HG03442 (cell line): Measurements from ENCODE around the gene TIGAR.
A peak's percentile ranks its signal among the peaks of the same experiment; 100 is the strongest.

Source experiments
- ATAC-seq: cut with Tn5 transposase; IDR thresholded peaks from one replicate; pipeline ENCODE4 v1.9.1; 2021; ENCODE audit warnings: mild to moderate bottlenecking, moderate library complexity; ENCODE audit not compliant: unreplicated experiment

Gene TIGAR, protein sequence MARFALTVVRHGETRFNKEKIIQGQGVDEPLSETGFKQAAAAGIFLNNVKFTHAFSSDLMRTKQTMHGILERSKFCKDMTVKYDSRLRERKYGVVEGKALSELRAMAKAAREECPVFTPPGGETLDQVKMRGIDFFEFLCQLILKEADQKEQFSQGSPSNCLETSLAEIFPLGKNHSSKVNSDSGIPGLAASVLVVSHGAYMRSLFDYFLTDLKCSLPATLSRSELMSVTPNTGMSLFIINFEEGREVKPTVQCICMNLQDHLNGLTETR

DNA sequence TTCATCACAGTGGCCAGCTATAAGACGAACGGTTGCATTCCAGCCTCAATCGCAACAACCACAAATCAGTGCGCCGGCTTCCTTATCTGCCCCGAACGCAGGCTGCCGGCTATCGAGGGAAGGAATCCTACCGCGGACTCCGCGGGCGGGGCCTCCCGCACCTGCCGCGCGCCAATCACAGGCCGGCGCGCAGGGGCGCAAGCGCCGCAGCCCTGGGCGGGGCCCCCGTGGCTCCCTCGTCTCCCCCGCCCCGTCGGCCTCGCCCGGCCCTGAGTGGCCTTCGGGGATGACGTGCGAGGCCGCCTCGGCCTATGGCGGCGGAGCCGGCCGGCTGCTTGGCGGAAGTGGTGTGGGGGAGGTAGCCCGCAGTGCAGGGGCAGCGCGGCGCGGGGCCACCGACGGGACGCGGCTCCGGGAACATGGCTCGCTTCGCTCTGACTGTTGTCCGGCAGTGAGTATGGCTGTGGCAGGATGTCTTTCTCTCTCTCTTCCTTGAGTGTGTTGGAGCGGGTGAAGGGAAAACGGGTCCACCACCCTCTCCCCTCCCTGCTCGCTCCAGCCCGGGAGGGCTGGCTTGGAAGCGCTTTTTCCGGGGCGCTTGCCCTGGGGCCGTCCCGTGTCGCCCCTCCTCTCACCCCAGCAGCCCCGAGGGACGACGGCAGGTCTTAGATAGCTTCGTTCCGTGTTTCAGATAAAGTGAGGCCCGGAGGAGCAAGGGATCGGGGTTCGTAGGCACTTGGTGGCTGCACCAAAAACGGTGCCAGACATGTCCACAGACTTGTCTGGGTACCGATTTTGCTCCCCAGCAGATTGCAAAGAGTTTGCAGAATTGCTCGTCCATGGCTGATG lies at the start of gene TIGAR:
TIGAR (plus strand) TSS at position 361 of the 849 bp plus-strand sequence; CDS start at position 420, 59 bp downstream.
- peak; percentile 93 for ATAC-seq

DNA sequence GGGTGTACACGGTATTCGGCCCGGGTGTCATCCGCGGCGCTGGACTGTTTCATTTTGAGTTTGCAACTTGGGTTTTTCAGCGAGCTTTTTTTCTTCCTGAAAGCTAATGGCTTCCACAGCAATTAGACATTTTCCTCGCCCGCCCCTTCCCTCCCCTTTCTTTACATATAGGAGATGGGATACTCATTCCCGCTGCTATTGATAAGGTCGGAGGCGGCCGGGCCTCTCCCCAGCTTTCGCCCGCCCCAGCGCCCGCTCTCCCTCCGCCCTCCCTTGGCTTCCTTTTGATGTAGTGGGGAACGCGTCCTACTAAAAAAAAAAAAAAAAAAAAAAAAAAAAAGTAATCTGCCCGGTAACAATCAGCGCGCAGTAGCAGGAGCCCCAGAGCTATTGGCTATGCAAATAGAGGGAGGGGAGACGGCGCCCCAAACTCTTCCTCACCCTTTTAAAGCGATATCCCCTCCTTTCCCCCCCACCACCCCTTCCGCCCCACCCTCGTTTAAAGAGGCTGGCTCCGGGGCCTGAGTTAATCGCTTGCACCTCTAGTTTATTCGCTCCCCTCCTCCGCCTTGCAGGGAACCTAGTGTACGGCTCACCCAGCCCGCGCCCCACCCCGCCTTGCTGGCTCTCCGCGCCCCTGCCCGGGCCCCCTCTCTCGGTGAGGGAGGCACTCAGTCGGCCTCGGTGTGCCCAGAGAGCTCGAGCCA lies 49.1 kb upstream of the TIGAR start:
- ATAC-seq: peak; percentile 36

DNA sequence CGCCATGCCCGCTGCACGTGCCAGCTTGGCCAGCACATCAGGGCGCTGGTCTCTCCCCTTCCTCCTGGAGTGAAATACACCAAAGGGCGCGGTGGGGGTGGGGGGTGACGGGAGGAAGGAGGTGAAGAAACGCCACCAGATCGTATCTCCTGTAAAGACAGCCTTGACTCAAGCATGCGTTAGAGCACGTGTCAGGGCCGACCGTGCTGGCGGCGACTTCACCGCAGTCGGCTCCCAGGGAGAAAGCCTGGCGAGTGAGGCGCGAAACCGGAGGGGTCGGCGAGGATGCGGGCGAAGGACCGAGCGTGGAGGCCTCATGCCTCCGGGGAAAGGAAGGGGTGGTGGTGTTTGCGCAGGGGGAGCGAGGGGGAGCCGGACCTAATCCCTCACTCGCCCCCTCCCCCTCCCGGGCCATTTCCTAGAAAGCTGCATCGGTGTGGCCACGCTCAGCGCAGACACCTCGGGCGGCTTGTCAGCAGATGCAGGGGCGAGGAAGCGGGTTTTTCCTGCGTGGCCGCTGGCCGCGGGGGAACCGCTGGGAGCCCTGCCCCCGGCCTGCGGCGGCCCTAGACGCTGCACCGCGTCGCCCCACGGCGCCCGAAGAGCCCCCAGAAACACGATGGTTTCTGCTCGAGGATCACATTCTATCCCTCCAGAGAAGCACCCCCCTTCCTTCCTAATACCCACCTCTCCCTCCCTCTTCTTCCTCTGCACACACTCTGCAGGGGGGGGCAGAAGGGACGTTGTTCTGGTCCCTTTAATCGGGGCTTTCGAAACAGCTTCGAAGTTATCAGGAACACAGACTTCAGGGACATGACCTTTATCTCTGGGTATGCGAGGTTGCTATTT lies 48.4 kb upstream of the TIGAR start:
- ATAC-seq: peak; percentile 4

DNA sequence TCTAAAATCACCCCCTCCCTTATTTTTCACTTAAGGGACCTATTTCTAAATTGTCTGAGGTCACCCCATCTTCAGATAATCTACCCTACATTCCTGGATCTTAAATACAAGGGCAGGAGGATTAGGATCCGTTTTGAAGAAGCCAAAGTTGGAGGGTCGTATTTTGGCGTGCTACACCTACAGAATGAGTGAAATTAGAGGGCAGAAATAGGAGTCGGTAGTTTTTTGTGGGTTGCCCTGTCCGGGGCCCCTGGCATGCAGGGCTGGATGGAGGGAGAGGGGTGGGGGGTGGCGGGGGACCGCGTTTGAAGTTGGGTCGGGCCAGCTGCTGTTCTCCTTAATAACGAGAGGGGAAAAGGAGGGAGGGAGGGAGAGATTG lies 47.8 kb upstream of the TIGAR start:
- no peak for ATAC-seq

DNA sequence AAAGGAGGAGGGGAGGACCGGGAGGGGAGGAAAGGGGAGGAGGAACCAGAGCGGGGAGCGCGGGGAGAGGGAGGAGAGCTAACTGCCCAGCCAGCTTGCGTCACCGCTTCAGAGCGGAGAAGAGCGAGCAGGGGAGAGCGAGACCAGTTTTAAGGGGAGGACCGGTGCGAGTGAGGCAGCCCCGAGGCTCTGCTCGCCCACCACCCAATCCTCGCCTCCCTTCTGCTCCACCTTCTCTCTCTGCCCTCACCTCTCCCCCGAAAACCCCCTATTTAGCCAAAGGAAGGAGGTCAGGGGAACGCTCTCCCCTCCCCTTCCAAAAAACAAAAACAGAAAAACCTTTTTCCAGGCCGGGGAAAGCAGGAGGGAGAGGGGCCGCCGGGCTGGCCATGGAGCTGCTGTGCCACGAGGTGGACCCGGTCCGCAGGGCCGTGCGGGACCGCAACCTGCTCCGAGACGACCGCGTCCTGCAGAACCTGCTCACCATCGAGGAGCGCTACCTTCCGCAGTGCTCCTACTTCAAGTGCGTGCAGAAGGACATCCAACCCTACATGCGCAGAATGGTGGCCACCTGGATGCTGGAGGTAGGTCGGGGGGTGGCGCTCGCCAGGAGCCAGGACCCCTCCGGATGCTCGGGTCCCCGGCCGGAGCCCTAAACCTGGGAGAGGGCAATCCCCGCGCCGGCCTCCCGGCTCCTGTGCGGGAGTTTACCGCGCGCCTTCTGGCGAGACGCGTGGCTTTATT lies 47.2 kb upstream of the TIGAR start, which contains the start of gene CCND2:
CCND2 (plus strand) TSS at position 111 of the 744 bp plus-strand sequence; CDS start at position 390, 279 bp downstream.
- peak; percentile 23 for ATAC-seq

DNA sequence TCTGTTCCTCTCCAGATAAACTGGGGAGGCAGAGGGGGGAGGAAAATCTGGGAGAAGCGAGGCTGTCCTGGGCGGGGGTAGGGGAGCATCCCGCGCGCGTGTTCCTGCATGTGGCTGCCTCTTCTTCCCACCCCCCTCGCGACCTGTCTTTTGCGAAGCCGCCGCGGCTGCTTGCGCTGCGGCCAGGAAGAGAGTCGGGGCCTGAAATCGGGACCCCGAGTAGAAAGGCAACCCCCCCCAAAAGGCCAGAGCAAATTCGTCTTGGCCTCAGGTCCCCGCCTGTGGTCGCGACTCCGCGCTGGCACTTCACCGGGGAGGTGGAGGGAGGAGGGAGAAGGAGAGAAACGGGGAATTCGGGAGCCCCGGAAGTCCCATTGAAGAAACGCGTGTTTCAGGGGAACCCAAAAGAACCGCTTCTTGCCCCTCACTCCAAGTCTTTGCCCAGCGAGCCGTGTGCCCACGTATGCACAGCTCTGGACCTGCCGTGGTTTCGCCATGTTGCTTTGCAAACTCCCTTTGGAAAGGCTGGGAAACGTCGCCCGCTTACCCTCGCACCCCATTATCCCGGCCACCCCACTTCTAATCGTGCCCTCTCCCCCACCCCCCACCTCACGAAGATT lies 46.5 kb upstream of the TIGAR start:
- ATAC-seq: no peak

DNA sequence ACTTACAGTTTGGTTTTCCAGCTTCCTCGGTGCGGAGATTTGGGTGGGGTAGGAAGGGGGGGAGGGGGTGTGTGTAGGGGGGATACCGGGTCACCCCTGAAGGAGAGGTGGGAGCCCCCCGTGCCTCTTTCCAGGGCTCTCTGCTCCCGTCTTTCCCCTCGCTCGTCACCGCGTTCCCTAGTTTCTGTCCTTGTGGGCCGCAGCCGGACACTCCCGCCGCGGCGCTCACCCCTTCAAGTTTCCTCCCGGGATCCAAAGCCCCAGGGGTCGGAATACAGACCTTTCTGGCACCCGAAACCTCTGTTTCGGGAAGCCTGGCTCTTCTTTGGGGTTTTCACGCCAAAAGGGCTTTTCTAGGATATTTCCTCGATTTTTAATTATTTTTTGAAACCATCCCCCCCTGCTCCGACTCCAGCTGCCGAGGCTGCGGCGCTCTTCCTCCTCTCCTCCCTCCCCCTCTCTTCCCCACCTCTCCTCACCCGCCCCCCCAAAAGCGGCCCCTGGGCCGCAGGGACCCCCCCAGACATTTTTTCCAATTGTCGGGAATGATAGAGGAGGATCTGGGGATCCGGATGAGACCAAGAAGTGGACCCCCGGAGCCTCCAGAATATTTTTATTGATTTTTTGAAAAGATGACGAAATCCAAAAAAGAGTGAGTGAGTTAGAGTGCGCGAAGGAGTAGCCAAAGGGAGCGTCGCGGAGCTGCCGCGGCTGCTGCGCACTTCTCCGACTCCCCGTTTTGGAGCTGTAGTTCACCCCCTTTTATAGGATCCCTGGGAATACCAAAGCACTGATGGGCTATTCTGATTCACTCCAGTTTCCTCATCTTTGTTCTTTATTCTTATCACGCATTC lies 45.8 kb upstream of the TIGAR start:
- ATAC-seq: no peak

DNA sequence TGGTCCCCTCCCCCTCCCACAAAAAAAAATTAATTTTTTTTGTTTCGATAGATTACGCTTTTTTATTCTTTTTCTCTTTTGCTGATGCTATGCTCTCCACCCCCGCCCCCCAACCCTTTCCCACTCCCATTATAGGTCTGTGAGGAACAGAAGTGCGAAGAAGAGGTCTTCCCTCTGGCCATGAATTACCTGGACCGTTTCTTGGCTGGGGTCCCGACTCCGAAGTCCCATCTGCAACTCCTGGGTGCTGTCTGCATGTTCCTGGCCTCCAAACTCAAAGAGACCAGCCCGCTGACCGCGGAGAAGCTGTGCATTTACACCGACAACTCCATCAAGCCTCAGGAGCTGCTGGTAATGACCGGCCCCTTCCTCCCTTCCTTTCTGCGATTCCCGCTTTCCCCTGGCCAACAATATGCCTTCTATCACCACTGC lies 45.1 kb upstream of the TIGAR start:
- no peak for ATAC-seq

DNA sequence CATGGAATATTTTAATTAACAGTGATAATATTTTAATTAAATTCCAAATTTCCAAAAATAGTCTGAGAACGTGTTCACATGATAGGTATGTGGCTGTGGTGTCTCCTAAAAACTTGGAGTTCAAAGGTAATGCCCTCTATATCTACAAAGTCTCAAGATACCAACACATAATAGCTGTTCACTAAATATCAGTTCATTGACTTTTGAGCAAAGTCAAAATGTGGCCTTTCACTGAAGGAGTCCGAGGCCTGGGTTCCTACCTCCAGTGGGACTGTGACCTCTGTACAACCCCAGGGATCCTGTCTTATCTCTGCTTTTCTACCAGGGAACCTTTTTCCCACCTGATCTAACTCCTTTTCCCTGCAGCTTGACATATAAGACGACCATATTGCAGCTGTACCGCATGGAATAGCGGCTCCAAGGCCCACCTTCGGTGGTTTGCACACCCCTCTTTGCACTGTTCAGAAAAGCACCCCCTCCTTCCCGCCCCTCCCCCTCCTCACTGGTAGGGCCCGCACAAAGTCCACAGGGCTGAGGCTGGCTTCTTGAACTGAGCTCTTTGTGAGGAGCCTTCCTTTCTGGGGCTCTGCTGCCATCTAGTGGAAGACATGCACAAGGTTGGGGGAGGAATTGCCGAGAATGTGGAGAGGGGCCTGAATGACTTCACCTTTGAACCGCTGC lies 44.3 kb upstream of the TIGAR start:
- peak; percentile 36 for ATAC-seq

DNA sequence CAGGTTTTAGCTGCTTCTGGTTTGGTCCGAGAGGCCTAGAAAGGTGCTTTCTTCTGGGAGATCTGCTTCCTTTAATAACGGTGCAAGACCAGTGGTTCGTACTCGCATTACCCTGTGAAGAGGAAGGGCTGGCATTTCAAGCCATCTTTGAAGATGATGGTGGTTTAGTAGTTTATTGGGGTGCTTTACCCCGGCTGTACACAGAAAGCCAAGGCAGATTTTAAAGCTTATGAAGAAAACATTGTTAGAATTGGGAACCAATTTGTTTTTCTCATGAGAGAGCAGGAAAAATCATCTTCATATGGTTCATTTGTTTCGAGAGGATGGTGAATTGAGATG lies 43.8 kb upstream of the TIGAR start:
- no peak for ATAC-seq

DNA sequence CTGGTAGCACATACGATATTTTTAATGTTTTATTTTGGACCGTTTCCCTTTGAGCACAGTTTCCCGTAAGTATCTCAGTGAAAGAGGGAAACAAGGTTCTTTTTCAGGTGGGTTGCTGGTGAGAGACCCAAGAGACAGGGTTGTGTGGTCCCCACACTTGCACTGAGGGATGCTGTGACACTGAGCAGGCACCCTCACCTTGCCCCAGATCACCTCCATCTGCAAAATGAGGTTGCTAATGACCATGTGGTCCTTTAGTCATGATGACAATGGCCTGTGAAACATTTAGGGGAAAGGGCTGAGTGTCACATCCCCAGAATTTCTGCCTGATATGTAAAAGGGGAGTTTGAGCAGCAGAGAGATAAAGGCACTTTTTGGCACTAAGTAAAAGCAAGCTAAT lies 43.2 kb upstream of the TIGAR start:
- no peak for ATAC-seq

DNA sequence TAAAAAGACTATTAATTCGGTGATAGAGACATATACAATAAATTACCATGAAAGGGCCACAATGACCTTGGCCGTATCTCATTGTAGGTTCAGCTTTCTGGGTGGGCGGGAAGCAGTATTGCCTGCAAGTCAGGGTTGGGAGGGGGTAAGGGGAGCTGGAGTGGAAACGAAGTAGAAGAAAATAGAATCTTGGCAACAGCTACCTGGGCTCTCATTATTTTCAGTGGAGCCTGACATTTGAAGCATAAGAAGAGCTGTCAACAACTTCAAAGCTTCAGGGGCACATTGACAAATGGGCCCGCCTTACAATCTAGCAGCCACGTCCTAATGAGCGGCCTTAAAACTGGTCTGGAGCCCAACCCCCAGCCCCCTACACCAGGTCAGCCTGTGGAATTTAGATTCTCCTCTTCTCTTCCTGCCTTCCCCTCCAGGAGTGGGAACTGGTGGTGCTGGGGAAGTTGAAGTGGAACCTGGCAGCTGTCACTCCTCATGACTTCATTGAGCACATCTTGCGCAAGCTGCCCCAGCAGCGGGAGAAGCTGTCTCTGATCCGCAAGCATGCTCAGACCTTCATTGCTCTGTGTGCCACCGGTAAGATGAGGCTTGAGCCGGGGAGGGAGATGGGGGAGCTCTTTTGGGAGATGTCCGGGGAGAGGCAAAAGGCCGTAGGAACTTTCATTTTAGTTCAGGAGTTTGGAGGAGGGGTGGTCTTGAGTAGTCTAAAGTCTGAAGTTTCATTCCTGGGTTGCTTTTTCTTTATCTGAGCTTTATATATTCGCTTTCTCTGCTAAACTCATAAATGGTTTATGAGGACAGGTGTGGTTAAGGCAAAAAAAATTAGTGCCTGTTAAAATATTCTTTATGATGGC lies 42.5 kb upstream of the TIGAR start:
- no peak for ATAC-seq

DNA sequence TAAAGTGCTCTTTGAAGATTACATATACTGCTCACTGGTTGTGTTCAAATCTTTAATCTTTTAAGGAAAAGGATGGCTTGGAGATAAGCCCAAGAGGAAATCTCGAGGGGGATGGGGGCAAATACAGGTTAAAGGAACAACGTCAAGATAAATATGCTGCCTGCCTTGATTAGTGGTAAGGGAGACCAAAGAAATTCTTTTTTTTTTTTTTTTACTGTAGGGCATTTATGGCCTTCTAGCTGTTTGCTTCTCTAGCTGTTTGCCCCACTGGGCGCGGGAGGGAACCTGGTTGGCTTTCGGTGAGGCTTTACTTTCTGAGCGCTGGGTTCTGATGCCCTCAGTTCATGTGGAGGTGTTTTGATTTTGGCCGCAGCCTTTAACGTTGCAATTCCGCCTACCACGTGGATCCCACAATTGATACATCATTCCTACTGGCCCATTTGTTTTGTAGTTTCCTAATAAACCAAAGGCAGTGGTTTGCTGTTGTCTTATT lies 41.8 kb upstream of the TIGAR start:
- ATAC-seq: no peak

DNA sequence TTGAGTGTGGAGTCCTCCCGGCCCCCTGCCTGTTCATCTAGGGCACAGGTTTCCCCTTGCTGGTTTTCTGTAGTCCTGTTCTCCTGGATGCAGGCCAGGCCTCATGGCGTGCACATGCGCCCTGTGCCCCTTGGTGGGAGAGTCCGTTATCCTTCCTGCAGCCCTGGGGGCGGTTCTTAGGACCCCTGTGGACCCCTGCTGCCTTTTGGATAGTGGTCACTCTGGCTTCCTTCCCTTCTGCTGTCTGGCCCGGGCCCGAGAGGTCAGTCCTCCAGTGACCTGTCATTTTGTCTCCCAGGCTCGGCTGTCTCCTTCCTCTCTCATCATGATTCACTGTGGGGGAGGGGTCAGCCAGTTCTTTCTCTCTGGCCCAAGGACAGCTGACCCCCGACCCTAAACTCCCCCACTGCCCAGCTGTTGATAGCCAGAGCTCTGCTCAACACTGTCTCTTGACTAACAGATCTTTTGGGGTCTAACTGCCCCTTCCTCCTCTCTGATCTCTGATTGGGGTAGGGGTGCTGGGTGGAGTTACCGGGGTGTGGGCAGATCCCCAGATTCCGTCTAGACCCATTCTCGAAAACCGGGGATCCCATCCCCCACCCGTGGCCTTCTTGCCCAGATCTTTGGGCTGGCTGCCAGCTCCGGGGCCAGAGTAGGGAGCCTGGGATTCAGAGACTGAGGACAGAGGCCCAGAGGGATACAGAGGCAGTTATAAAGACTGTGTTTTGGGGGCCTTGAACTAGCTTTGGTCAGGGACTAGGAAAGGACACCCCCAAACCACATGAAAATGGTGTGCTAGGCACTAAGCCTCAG lies 40.5 kb upstream of the TIGAR start:
- ATAC-seq: no peak

DNA sequence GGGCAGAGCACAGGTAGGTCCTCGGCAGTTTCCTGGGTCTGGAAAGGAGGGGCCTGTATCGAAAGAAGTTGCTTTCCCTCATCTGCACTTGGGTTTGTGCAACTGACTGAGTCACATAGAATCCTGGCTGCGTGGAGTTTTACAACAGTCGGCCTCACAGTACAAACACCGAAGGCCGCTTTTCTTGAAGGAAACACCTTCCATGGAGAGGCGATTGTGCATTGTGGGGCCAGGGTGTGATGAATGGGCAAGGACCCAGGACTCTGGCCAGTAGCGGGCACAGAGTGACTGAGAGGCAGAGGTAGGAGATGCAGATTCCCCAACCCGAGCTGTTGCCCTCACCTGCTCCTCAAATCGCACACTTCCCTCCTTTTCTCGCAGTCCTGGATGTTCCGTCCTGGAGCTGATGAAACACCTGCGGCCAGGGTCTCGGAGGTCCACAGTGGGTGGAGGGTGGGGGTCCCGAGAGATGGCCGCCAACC lies 39.8 kb upstream of the TIGAR start:
- no peak for ATAC-seq
